Stimulated activated CD4-positive, alpha-beta T cell treated with anti-CD3 and anti-CD28 coated beads, Interleukin-1b, Interleukin-23, amount 100 ng/mL, for 48 hours (primary cell): Measurements from ENCODE around the gene TRNT1.

Experiments
- DNase-seq: peaks from one replicate; pipeline ENCODE4 v3.0.0-alpha.2; 2020

Gene TRNT1

DNA sequence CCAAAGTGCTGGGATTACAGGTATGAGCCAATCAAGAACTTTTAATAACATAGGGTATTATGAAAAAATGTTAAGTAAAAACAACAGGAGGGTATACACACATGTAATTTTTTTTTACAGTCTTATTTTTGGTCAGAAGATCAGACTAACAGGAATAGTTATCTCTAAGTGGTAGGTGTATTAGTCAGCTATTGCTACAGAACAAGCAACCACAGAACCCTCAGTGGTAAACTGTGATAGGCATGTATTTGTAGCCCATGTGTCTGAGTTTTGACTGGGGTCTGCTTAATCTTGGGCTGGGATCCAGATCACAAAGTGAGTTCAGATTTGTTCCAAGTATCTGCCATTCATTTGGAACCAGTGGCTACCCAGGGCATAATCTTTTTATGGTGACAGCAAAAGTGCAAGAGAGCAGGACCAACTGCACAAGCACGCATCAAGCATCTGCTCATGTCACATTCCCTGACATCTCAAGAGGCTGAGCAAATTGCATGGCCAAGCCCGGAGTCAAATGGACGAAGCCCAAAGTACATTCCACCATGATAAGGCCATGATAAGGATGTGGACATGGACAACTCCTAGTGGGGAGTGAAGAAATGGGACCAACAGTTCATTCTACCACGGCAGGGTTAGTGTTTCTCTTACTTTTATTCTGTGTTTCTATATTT is 13.6 kb upstream of the TRNT1 start:
- no peak for DNase-seq

- no peak for DNase-seq
Observed at GRCh38 chr3:3117651-3118050, 9.1 kb upstream of the TRNT1 start.

DNA sequence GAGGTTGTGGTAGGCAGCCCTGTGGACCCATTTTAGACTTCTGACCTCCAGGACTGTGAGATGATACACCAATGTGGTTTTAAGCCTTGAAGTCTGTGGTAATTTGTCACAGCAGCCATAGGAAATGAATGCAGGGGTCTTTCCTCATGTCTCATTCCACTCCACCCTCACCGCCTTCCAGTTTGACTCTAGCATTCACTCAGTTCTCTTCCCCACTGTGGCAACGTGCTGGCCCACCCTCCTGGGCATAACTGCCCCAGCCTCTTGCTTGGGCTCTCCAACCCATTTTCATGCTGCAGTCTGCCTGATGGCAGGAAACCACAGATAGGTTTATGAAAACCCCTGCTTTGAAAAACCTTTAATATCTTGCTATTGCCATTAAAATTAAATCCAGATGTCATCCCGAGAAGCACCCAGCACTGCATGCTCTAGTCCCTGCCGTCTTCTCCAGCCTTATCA is 7.3 kb upstream of the TRNT1 start:
- peak; percentile 16 for DNase-seq

DNA sequence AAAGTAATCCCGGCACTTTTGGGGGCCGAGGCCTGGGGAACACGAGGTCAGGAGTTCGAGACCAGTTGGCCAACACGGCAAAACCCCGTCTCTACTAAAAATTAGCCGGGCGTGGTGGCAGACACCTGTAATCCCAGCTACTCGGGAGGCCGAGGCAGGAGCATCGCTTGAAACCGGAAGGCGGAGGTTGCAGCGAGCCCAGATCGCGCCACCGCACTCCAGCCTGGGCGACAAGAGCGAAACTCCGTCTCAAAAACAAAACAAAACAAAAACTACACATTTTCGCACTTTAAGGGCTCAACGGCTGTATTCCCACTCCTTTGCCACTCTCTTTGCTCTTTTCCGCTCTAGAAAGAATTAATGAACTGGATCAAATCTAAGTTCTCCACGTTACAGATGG is 763 bp upstream of the TRNT1 start:
- no peak for DNase-seq

- DNase-seq: peak; percentile 49
Observed at GRCh38 chr3:3127432-3128010, 781 bp downstream of the TRNT1 start.

DNA sequence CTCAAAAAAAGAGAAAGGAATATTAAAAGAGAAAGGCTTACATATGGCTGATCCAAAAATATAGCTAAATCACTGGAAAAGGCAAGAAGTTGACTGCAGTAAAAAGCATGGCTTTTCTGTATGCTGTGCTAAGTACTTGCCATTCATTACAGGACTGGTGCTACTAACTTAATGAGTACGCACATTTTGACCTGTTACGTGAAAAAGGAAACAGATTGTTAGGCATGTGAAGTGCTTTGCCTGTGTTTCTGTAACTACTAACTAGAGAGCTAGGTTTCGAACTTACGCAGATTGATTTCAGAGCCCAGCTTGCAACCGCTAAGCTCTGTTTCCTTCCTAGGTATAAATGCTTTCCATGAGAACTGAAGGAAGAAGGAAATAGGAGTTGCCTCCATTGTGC is 2.8 kb downstream of the TRNT1 start:
- DNase-seq: no peak

DNA sequence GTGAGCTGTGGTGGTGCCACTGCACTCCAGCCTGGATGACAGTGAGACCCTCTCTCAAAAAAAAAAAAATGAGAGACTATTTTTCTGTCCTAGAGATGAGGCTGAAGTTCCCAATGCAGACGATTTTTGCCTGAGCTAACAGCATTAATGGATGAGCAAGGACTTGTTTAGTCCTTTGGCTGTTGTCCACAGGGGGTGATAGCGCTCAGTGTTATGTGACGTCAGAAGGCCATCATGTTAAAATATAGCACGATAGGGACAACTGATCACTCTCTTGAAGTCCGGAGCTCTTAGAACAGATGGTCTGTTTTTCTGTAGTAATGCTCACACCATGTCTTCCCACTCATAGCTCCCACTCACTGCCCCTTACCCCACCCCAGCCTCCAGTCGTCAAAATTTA is 6.8 kb downstream of the TRNT1 start:
- no peak for DNase-seq

DNA sequence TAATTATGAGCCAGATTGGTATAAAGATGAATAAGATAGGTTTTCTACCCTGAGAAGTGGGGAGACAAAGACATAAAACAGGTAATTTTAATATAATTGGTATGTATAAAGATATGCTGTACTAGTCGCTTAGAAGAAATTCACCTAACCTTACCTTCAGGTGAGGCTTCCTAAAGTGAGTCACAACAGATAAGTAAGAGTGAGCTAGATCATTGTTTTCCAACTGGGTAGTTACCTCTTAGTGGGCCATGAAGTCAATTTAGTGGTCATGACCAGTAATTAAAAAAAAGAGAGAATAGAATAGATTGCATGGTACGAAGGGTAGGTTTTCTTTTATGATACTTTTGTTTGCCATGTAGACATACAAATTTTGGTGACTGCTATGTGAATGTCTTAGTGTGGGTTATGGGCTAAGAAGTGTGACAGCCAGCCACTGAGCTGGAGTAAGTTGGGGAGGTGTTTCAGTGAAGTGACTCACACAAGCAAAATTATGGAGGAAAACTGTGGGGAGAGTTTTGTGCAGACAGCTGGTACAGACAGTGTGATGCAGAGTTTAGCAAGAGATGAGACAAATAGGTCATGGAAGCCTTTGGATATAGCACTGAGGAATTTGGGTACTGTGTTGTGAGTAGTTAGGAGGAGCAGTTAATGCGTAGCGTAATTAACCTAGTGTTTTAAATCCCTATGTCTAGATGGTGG is 8.2 kb downstream of the TRNT1 start:
- DNase-seq: no peak

DNA sequence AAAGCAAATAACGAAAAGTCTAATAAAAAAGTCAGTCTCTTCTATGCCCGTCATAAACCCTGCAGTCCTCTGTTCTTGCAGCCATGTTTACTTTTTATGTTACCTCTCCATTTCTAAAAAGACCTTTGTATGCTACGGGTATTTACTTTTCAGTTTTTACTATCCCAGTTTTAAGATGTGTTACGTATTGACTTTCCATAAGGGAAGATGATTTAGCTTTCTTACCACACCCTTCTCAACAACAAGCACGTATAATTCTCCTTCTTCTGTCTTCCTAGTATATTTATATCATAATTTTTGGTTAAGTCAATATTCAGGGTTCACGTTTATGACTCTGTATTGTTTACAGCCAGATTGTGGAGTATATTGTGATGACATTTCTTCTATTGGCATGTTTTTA is 10.8 kb downstream of the TRNT1 start:
- DNase-seq: no peak

- DNase-seq: no peak
Observed at GRCh38 chr3:3141939-3142338, 15.2 kb downstream of the TRNT1 start.

GRCh38 chr3:3145831-3146230 is 19.1 kb downstream of the TRNT1 start:
- DNase-seq: no peak

GRCh38 chr3:3149560-3149959 is 22.8 kb downstream of the TRNT1 start:
- no peak for DNase-seq

DNA sequence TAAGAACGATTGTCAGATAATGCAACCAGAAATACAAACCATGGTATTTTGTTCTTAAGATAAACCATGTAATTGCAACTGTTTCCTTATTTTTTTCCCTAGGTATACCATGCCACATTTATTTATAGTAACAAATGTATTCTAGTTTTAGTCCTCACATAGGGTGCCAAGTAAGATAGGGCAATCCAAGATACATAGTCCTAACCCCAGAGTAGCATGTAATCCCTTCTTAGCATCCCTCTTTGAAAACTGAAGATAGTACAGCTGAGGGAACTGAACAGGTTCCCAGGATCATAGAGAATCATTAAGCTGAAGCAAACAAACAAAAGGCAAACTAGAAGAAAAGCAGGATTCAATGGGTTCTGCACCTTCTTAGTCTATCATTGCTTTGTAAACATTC is 24.8 kb downstream of the TRNT1 start:
- DNase-seq: no peak

GRCh38 chr3:3154879-3155610 is 28.3 kb downstream of the TRNT1 start:
- no peak for DNase-seq

DNA sequence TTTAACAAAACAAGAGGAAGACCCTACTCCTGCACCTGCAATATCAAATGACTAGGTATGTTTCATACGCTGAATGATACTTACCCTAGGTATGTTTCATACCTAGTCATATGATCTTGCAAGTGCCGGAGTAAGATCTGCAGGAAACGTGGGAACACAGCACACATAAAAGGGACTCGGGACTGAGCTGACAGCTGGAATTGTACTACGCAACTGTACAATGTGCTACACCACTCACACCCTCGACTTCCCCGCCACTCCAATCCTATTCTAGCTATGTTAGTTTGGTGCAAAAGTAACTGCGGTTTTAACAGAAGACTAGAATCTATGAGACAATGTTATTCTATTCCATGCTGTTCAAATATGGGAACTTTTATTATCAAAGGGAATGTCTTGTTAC is 30.7 kb downstream of the TRNT1 start:
- DNase-seq: no peak

DNA sequence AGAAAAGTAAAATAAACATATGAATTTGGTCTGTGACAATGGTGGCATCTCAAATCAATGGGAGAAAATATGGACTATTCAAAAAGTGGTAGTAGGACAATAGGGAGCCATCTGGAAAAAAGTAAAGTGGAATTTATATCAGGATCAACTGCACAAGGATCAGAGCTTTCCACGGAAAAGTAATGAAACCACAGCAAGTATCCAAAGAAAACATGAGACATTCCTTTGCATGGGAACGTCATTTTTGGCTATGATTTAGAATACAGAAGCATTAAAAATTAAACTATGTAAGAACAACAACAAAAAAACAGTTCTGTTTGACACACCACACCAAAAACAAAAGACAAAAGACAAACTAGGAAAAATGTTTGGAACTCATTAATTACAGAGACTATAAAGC is 34.1 kb downstream of the TRNT1 start:
- no peak for DNase-seq

GRCh38 chr3:3165241-3165640 is 38.5 kb downstream of the TRNT1 start:
- DNase-seq: peak; percentile 22

GRCh38 chr3:3165650-3166049 is 38.9 kb downstream of the TRNT1 start:
- no peak for DNase-seq

DNA sequence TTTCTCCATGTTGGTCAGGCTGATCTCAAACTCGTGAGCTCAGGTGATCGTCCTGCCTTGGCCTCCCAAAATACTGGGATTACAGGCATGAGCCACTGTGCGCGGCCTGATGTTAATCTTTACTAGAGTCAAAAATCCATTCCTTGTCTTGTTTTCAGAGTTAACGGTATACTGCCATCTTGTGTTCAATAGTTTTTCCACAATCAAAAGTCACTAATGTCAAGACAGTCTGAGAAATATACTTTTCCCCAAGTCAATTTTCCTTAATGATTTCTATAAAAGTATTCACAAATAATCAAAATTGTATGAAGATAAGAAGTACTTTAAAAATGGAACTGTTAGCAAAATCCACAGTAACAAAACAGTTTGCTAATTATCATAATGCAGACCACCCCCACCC is 44.3 kb downstream of the TRNT1 start:
- DNase-seq: no peak

DNA sequence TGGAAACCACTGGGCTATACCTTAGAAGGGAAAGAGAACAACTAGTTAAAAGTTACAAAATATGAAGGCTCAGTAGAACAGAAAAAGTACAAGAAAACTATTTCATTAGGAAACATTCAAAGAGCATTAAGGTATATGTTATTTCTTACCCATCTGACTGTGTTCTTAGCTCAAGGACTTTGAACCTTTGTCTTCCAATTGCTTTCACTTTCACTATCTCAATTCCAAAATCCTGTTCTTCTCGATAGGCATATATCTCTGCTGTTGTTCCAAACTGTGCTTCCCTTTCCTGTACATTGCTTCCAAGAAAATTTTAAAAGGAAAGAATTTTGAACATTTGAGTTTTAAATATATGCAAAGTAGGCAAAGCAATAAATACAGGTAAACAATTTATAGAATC is 45.9 kb downstream of the TRNT1 start:
- no peak for DNase-seq

DNA sequence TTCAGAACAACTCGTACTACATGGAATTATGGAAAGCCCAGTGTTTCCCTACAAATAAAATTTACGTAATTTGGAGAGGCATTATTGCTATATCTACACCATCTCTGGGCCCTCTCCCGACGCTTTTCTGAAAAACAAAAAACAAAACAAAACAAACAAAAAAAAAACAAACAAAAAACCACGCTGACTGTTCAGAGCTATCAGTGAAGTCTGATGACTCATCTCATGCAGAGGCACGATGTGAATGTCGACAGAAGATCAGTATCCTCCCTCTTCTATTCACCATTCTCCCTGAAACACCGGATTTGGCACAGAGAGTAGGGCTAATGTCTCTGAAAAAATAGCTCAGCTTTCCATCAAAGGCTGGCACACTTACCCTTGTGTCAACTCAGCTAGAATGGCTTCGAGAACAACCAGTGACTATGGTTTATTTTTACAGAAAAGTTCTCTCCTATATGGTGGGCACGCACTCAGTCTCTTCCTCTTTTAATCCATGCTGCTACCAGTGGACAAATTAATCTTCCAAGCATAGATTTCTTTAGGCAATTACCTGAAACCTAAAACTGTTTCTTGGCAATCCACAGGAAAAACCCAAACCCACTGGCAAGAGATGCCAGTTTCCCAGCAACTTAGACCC is 51.2 kb downstream of the TRNT1 start:
- no peak for DNase-seq

DNA sequence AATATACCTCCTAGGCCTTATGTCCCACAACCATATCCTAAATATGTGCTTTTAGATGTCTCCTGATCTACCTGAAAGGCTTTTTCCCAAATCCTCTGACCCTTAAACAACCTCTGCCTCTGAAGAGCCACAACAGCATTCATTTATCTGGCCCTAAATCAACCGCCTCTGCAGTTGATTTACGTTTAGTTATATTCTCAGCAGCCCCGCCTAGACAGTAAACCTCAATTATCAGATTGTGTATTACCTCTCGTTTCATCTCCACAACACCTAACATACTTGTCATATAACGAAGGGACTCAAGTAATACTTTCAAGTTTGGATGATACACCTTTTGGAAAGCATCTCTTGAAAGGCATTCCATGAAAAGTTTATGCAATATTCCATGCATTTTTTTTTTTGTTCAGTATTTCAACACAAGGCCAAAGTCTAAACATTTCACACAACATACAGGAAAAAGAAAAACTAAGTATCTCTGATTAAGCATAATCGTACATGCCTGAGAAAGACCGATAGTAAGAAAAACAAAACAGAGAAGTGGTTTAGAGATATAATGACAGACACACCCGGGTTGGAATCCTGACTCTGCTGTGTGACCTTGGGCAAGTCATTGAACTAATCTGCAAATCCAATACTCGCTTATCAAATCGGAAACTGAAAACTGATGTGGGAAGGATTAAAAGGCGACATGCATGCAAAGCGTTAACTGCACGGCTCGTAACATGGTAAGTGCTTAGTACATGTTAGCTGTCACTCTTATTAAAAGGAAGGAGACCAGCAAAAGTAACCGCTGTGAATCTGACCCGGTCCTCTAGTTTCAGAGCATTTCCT is 52.0 kb downstream of the TRNT1 start:
- DNase-seq: no peak
